Measurements from ENCODE around the gene HOXB6. TPM values are rescaled to one million over a fixed set of nuclear protein-coding genes. Genes with fewer than 3 reads are reported as not detected.

HOXB6 gene
- total RNA-seq, 4 donors from 2014 or later: 0.27 to 4.6 (median 0.45) TPM

DNA sequence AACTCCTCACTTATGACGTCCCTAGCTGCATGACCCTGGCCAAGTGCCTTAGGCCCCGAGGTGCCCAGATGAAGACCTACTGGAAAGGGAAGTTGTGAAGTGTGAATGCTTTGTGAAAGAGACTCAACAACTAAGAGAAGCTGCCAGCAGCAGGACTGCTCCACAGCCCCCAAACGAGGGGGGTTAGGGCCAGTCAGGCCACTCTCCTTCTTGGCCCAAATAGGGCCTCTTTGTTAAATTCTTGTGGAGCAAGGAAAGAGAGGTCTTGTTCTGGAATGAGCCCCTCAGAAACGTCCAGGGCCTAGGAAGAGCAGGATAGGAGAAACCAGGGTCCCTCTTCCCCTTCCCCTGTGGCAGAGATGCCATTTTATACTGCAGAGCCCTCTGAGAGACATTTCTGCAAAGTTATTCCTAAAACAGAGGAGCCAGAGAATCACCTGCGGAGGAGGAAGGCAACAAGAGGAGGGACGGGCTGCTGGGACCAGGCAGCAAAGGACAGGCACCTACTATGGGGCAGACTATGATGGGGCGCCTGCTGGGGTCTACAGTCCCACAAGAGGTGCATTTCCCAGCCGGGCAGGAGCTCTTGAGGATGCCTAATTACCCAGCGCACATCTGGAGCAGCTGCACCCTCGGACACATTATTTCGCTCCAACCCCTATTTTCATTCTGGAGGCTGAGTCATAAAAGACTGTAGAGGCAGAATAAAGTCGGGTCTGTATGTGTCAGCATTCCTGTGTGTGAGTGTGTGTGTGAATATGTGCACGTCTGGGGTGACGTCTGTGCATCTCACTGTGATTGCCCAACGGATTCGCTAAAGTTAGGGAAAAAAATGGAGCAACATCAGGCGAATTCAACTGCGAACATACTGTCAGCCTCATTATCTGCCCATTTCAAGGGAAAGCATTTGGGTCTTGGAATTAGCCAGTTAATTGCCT, 32.8 kb upstream of the HOXB6 start:
- WGBS, 2 donors: 41 to 51% methylated on average over 18 of the region's 18 CpGs
- TF ChIP-seq, protein P1, sequence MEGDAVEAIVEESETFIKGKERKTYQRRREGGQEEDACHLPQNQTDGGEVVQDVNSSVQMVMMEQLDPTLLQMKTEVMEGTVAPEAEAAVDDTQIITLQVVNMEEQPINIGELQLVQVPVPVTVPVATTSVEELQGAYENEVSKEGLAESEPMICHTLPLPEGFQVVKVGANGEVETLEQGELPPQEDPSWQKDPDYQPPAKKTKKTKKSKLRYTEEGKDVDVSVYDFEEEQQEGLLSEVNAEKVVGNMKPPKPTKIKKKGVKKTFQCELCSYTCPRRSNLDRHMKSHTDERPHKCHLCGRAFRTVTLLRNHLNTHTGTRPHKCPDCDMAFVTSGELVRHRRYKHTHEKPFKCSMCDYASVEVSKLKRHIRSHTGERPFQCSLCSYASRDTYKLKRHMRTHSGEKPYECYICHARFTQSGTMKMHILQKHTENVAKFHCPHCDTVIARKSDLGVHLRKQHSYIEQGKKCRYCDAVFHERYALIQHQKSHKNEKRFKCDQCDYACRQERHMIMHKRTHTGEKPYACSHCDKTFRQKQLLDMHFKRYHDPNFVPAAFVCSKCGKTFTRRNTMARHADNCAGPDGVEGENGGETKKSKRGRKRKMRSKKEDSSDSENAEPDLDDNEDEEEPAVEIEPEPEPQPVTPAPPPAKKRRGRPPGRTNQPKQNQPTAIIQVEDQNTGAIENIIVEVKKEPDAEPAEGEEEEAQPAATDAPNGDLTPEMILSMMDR (IDR thresholded peaks at IDR 0.05): no peak
- DNase-seq (ENCODE audit: low spot score in 2 of 2): no peak
- intact Hi-C loops (cut with DNase I; ENCODE audit: low total_unique reads): no loop called here
- H3K4me3 ChIP-seq (ENCODE audit: low read depth, poor library complexity, severe bottlenecking): no peak overlapping the region

DNA sequence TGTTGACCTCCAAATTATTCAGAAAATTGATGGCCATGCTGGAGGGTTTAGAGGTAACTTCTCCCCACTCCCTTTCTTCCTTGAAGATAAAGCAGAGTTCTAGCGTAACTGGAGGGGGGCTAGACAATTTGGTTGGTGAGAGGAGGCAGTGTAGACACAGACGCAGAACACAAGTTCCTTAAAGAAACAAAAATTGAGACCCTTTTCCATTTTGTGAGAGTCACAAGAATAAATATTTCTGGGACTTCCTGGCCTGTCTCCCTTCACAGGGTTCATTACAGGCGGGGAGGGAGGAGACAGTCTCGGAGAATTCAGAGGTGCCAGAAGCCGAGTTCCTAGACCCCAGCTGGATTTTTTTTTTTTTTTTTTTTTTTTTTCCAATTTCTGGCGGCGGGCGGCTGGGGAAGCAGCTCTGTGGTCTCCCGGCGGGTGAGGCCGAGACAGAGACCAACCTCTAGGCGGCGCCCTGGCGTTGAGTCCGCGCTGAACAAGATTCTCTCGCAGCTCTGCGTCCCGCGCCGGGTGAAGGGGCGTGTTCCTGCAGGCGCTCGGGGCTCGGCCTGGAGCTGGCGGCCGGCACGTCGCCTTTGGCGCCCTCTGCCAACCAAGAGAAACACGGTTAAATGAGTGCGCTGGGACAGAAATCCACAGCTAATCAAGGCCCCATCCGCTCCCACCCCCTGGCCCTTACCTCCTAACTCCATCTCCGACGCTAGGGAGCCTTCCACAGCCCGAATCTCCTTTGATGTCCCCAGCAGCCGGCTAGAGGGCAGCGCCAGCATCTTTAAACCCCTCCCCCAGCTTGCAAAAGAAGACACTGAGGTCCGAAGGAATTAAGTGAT, 31.6 kb upstream of the HOXB6 start:
- TF ChIP-seq, protein P1 (IDR thresholded peaks at IDR 0.05): no peak
- no peak for TF ChIP-seq POLR2A (IDR thresholded peaks at IDR 0.05)
- no peak overlapping the region for H3K4me3 ChIP-seq (ENCODE audit: low read depth, poor library complexity, severe bottlenecking)
- intact Hi-C loops (cut with DNase I; ENCODE audit: low total_unique reads): no loop called here
- WGBS, 2 donors: 5 to 6% methylated on average over 38 of the region's 39 CpGs
- DNase-seq (ENCODE audit: low spot score in 2 of 2): peak in 1 of 2 donors; percentile 92

DNA sequence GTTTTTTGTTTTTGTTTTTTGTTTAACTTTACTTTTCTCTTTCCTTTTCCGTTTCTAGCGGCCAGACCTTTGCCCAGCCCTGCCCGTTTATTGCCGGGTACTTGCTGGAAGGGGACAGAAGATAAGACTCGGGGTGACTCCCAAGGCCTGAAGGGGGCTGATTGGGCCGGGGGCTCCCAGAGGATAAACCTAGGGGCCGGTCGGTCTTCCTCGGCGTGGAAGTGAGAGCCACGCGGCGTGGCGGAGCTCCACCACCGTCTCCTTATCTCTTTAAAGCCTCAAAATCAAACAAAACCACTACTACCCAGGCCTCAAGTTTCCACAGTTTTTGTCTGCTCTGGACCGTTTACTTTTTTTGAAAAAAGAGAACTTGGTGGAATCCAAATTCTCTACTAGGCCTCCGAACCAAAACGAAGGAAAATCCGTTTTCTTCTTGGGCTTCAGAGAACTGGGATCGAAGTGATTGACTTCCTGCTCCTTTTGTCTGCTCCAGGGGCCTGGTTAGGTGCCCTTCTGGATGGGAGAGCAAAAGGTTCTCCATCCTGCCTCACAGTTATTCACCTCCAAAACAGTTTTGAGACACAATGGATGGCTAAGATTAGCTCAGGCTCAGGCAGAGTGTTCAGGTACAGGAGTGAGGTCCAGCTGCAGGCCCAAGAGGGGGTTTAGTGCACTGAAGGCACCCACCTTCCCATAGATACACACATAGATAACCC, 29.9 kb upstream of the HOXB6 start:
- no peak for DNase-seq (ENCODE audit: low spot score in 2 of 2)

DNA sequence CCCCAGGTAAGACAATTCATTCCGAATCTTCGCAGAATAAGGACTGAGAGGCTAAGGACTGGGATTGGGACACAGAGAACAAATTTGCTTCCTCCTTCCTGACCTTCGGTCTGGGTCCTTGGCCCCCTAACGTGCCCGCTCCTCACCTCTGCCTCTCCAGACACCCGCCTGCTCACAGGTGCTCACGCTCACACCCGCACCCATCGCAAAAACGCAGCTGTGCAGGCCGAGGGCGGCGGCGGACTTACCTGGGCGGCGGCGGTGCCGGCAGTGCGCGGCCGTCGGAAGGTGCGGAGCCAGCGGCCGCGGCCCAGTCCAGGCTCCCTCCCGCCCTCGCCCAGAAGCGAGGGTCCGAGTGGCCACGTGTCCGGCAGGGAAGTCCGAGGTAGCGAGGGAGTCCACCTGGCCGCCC, 28.5 kb upstream of the HOXB6 start:
- intact Hi-C loops (cut with DNase I; ENCODE audit: low total_unique reads): no loop called here
- 27 to 34% methylated on average over 34 to 35 of the region's 35 CpGs for WGBS, 2 donors
- no peak for DNase-seq (ENCODE audit: low spot score in 2 of 2)
- TF ChIP-seq, protein P1 (IDR thresholded peaks at IDR 0.05): no peak
- TF ChIP-seq POLR2A (IDR thresholded peaks at IDR 0.05): no peak
- no peak overlapping the region for H3K4me3 ChIP-seq (ENCODE audit: low read depth, poor library complexity, severe bottlenecking)

More for the DNA sequence above, 29.9 kb upstream of the HOXB6 start:
- intact Hi-C loops (cut with DNase I; ENCODE audit: low total_unique reads): no loop called here
- no peak overlapping the region for H3K4me3 ChIP-seq (ENCODE audit: low read depth, poor library complexity, severe bottlenecking)
- TF ChIP-seq, protein P1 (IDR thresholded peaks at IDR 0.05): no peak
- TF ChIP-seq POLR2A (IDR thresholded peaks at IDR 0.05): no peak
- WGBS, 2 donors: 56 to 62% methylated on average over 20 of the region's 20 CpGs

DNA sequence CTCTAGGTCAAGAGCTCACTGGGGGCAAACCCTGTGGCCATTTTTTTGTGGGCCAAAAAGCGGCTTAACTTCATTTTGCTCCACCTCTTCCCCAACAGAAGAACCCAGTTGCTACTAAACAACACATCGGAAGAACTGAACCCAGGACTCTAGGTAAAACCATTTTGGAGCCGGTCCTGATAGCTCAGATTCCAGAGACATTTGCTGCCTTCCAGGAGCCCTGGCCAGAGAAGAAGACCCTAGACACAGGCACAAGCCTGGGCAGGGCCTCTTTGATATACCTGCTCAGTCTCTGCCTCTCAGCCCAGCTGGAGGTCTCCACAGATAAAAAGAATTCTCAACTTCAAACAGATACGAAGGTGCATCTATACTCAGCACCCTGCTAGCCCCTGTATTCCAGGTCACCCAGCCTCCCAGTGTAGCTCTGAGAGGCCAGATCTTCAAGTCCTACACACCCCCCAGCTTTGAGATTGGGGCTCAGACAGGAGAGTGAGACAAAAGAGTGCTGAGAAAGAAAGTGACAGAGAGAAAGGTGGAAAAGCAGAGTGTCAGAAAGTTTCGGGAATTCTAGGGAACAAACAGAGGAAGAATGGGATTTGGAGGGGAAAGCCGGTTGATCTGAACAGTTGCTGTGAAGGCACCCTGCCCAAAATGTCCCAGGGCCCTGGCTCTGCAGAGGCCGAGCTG, 27.9 kb upstream of the HOXB6 start:
- TF ChIP-seq, protein P1 (IDR thresholded peaks at IDR 0.05): no peak
- no peak for TF ChIP-seq POLR2A (IDR thresholded peaks at IDR 0.05)
- intact Hi-C loops (cut with DNase I; ENCODE audit: low total_unique reads): no loop called here
- no peak overlapping the region for H3K4me3 ChIP-seq (ENCODE audit: low read depth, poor library complexity, severe bottlenecking)
- WGBS, 2 donors: 67 to 76% methylated on average over 7 of the region's 7 CpGs
- no peak for DNase-seq (ENCODE audit: low spot score in 2 of 2)

Measured in lower leg skin (tissue), 4 donors.